ENCODE measurements around the gene HPS4. TPM values are rescaled to one million over a fixed set of nuclear protein-coding genes. Genes with fewer than 3 reads are reported as not detected.

HPS4 gene
- total RNA-seq, 4 donors from 2014 or later, result 46.5 to 152 (median 62.9) TPM

- H3K4me1 ChIP-seq, result peaks cover 12% of the 10 kb centered on the region
- H3K36me3 ChIP-seq, result no peaks in the 10 kb centered on the region
- 67% methylated on average over 1 of the region's 1 CpG for WGBS
- H3K4me3 ChIP-seq, result no peak overlapping the region
- H3K9me3 ChIP-seq, result no peaks in the 10 kb centered on the region
- H3K27me3 ChIP-seq, result no peaks in the 10 kb centered on the region
- no peak for DNase-seq (ENCODE audit: low spot score in 2 of 2)
- TF ChIP-seq CTCF (IDR thresholded peaks at IDR 0.05), result no peak
- no peak overlapping the region for H3K27ac ChIP-seq
These were observed 32.9 kb upstream of the HPS4 start for GRCh38 chr22:26516503-26516902.

- 85% methylated on average over 3 of the region's 3 CpGs for WGBS
- TF ChIP-seq POLR2AphosphoS5 (IDR thresholded peaks at IDR 0.05) (no peak), POLR2A (IDR thresholded peaks at IDR 0.05) (no peak), EP300 (IDR thresholded peaks at IDR 0.05) (no peak), CTCF (IDR thresholded peaks at IDR 0.05) (no peak)
These were observed 32.3 kb upstream of the HPS4 start for GRCh38 chr22:26515931-26516330.

GRCh38 chr22:26514419-26515161 lies 31.0 kb upstream of the HPS4 start:
- H3K27ac ChIP-seq, result no peak overlapping the region
- H3K4me3 ChIP-seq, result no peak overlapping the region
- WGBS, result 89% methylated on average over 12 of the region's 12 CpGs
- H3K9me3 ChIP-seq, result no peaks in the 10 kb centered on the region
- H3K4me1 ChIP-seq, result peaks cover 21% of the 10 kb centered on the region
- peaks cover 6% of the 10 kb centered on the region for H3K36me3 ChIP-seq
- no peak for TF ChIP-seq POLR2A (IDR thresholded peaks at IDR 0.05)
- no peak for TF ChIP-seq CTCF (IDR thresholded peaks at IDR 0.05)
- TF ChIP-seq POLR2AphosphoS5 (IDR thresholded peaks at IDR 0.05), result no peak
- no peak for TF ChIP-seq EP300 (IDR thresholded peaks at IDR 0.05)
- H3K27me3 ChIP-seq, result no peaks in the 10 kb centered on the region
- DNase-seq (ENCODE audit: low spot score in 2 of 2), result no peak

More at GRCh38 chr22:26515931-26516330, 32.3 kb upstream of the HPS4 start:
- DNase-seq (ENCODE audit: low spot score in 2 of 2), result no peak
- Histone ChIP-seq H3K9me3 (no peaks in the 10 kb centered on the region), H3K27ac (no peak overlapping the region), H3K4me1 (peaks cover 18% of the 10 kb centered on the region), H3K4me3 (no peak overlapping the region), H3K27me3 (no peaks in the 10 kb centered on the region), H3K36me3 (no peaks in the 10 kb centered on the region)

- Histone ChIP-seq H3K27ac (no peak overlapping the region), H3K4me1 (peaks cover 21% of the 10 kb centered on the region), H3K36me3 (peaks cover 13% of the 10 kb centered on the region), H3K4me3 (no peak overlapping the region), H3K9me3 (no peaks in the 10 kb centered on the region), H3K27me3 (no peaks in the 10 kb centered on the region)
- TF ChIP-seq POLR2AphosphoS5 (IDR thresholded peaks at IDR 0.05) (no peak), CTCF (IDR thresholded peaks at IDR 0.05) (no peak), EP300 (IDR thresholded peaks at IDR 0.05) (no peak), POLR2A (IDR thresholded peaks at IDR 0.05) (no peak)
- DNase-seq (ENCODE audit: low spot score in 2 of 2), result no peak
- 63% methylated on average over 1 of the region's 1 CpG for WGBS
These were observed 30.3 kb upstream of the HPS4 start for GRCh38 chr22:26513838-26514237.

- TF ChIP-seq POLR2AphosphoS5 (IDR thresholded peaks at IDR 0.05) (peak; percentile 80 to 97 (median 89)), EP300 (IDR thresholded peaks at IDR 0.05) (no peak), CTCF (IDR thresholded peaks at IDR 0.05) (no peak), POLR2A (IDR thresholded peaks at IDR 0.05) (peak in 1 of 2 donors; percentile 76)
- H3K4me3 ChIP-seq, result peak within 1 kb of the TSS; percentile 68
- peaks cover 25% of the 10 kb centered on the region for H3K36me3 ChIP-seq
- 0% methylated on average over 19 of the region's 40 CpGs for WGBS
- DNase-seq (ENCODE audit: low spot score in 2 of 2), result peak; percentile 97
- H3K27me3 ChIP-seq, result no peaks in the 10 kb centered on the region
- H3K9me3 ChIP-seq, result no peaks in the 10 kb centered on the region
- peak within 1 kb of the TSS; percentile 72 for H3K27ac ChIP-seq
- H3K4me1 ChIP-seq, result peaks cover 21% of the 10 kb centered on the region
These were observed 28.7 kb upstream of the HPS4 start, which contains the start of gene TFIP11 for GRCh38 chr22:26512149-26512793. Gene TFIP11, minus strand, starts transcription at chr22:26512473. Its CDS starts 2,201 bp downstream, at chr22:26510272.
